Activated naive CD8-positive, alpha-beta T cell treated with anti-CD3 and anti-CD28 coated beads, Interleukin-2, amount 50 U/mL, for 24 hours (primary cell): ENCODE results near the gene SELL.
"Not testable (repeated sequence)": the region's sequence is repeated elsewhere in the genome, so short reads cannot be mapped to it uniquely, and the experiment has no call there.

Experiments used
- ATAC-seq: fragments of 150-1000 bp; cut with Tn5 transposase; one replicate; pipeline ENCODE4 v1.10.0; 2021
- DNase-seq: peaks from one replicate; pipeline ENCODE4 v3.0.0; 2021
- H3K27ac Mint-ChIP-seq: one replicate; pipeline ENCODE4 v1.8.0; 2021; ENCODE audit warnings: mild to moderate bottlenecking, mixed read lengths
- H3K27me3 Mint-ChIP-seq: one replicate; pipeline ENCODE4 v1.8.0; 2021; ENCODE audit warnings: mixed read lengths
- H3K36me3 Mint-ChIP-seq: one replicate; pipeline ENCODE4 v1.8.0; 2021; ENCODE audit warnings: low read depth, mixed read lengths
- H3K4me1 Mint-ChIP-seq: one replicate; pipeline ENCODE4 v1.8.0; 2021; ENCODE audit warnings: mixed read lengths
- H3K4me3 Mint-ChIP-seq: one replicate; pipeline ENCODE4 v1.8.0; 2021; ENCODE audit warnings: mild to moderate bottlenecking, moderate library complexity, mixed read lengths
- H3K9me3 Mint-ChIP-seq: one replicate; pipeline ENCODE4 v1.8.0; 2021; ENCODE audit warnings: mixed read lengths

SELL gene

GRCh38 chr1:169667699-169668596 lies 43.5 kb downstream of the SELL start:
- not testable (repeated sequence) for ATAC-seq, H3K27me3 Mint-ChIP-seq, DNase-seq
- Mint-ChIP-seq H3K36me3 (peaks cover 32% of the 10 kb centered on the region), H3K4me1 (peaks cover 67% of the 10 kb centered on the region), H3K27ac (peak overlapping the region; percentile 97), H3K4me3 (peak overlapping the region; percentile 76), H3K9me3 (peaks cover 11% of the 10 kb centered on the region)

- H3K9me3 Mint-ChIP-seq, DNase-seq, H3K27me3 Mint-ChIP-seq: not testable (repeated sequence)
- Mint-ChIP-seq H3K27ac (peak overlapping the region; percentile 97), H3K4me1 (peaks cover 69% of the 10 kb centered on the region), H3K36me3 (peaks cover 30% of the 10 kb centered on the region), H3K4me3 (peak overlapping the region; percentile 76)
- peak; percentile 80 for ATAC-seq
Observed at GRCh38 chr1:169667227-169667639, 44.2 kb downstream of the SELL start.

- Mint-ChIP-seq H3K4me1 (peaks cover 61% of the 10 kb centered on the region), H3K36me3 (peaks cover 14% of the 10 kb centered on the region), H3K4me3 (peak overlapping the region; percentile 74)
- DNase-seq, H3K27ac Mint-ChIP-seq, H3K9me3 Mint-ChIP-seq, H3K27me3 Mint-ChIP-seq, ATAC-seq: not testable (repeated sequence)
Observed at GRCh38 chr1:169662680-169663079, 48.7 kb downstream of the SELL start.

GRCh38 chr1:169661066-169661465 lies 50.4 kb downstream of the SELL start:
- not testable (repeated sequence) for H3K27ac Mint-ChIP-seq, ATAC-seq, H3K9me3 Mint-ChIP-seq, H3K27me3 Mint-ChIP-seq, H3K4me3 Mint-ChIP-seq, DNase-seq
- Mint-ChIP-seq H3K4me1 (peaks cover 55% of the 10 kb centered on the region), H3K36me3 (peaks cover 13% of the 10 kb centered on the region)

- not testable (repeated sequence) for ATAC-seq, DNase-seq, H3K27me3 Mint-ChIP-seq, H3K4me3 Mint-ChIP-seq, H3K9me3 Mint-ChIP-seq
- peaks cover 12% of the 10 kb centered on the region for H3K36me3 Mint-ChIP-seq
- H3K4me1 Mint-ChIP-seq, result peaks cover 60% of the 10 kb centered on the region
- peak overlapping the region; percentile 1 for H3K27ac Mint-ChIP-seq
Observed at GRCh38 chr1:169658777-169659176, 52.6 kb downstream of the SELL start.

- DNase-seq (no peak), ATAC-seq (no peak)
- peaks cover 49% of the 10 kb centered on the region for H3K4me1 Mint-ChIP-seq
- no peak overlapping the region for H3K27ac Mint-ChIP-seq
- H3K9me3 Mint-ChIP-seq, result peaks cover 10% of the 10 kb centered on the region
- H3K27me3 Mint-ChIP-seq, result no peaks in the 10 kb centered on the region
- H3K4me3 Mint-ChIP-seq, result no peak overlapping the region
- peaks cover 8% of the 10 kb centered on the region for H3K36me3 Mint-ChIP-seq
Observed at GRCh38 chr1:169653873-169654272, 57.5 kb downstream of the SELL start.

GRCh38 chr1:169651035-169651434 lies 60.4 kb downstream of the SELL start:
- Mint-ChIP-seq H3K4me1 (peaks cover 47% of the 10 kb centered on the region), H3K27me3 (no peaks in the 10 kb centered on the region), H3K27ac (no peak overlapping the region), H3K4me3 (no peak overlapping the region), H3K36me3 (peaks cover 7% of the 10 kb centered on the region), H3K9me3 (peaks cover 17% of the 10 kb centered on the region)
- no peak for ATAC-seq
- DNase-seq, result no peak

GRCh38 chr1:169650551-169650950 lies 60.9 kb downstream of the SELL start:
- no peak for DNase-seq
- H3K4me1 Mint-ChIP-seq, result peaks cover 43% of the 10 kb centered on the region

GRCh38 chr1:169648709-169649108 lies 62.7 kb downstream of the SELL start:
- Mint-ChIP-seq H3K9me3 (peaks cover 13% of the 10 kb centered on the region), H3K4me3 (peak overlapping the region; percentile 9), H3K27ac (peak overlapping the region; percentile 87), H3K4me1 (peaks cover 37% of the 10 kb centered on the region), H3K27me3 (no peaks in the 10 kb centered on the region), H3K36me3 (peaks cover 5% of the 10 kb centered on the region)
- DNase-seq (no peak), ATAC-seq (peak; percentile 55)

More at GRCh38 chr1:169650551-169650950, 60.9 kb downstream of the SELL start:
- Mint-ChIP-seq H3K4me3 (no peak overlapping the region), H3K27me3 (no peaks in the 10 kb centered on the region), H3K36me3 (peaks cover 7% of the 10 kb centered on the region), H3K27ac (no peak overlapping the region), H3K9me3 (peaks cover 17% of the 10 kb centered on the region)
- no peak for ATAC-seq

- Mint-ChIP-seq H3K4me1 (peaks cover 37% of the 10 kb centered on the region), H3K4me3 (peak overlapping the region; percentile 9), H3K27me3 (no peaks in the 10 kb centered on the region), H3K36me3 (peaks cover 5% of the 10 kb centered on the region), H3K27ac (peak overlapping the region; percentile 87), H3K9me3 (peaks cover 13% of the 10 kb centered on the region)
- ATAC-seq (peak; percentile 71), DNase-seq (no peak)
Observed at GRCh38 chr1:169648187-169648586, 63.2 kb downstream of the SELL start.

- H3K9me3 Mint-ChIP-seq, result peaks cover 13% of the 10 kb centered on the region
- peaks cover 37% of the 10 kb centered on the region for H3K4me1 Mint-ChIP-seq
- H3K36me3 Mint-ChIP-seq, result peaks cover 5% of the 10 kb centered on the region
- H3K27ac Mint-ChIP-seq, result peak overlapping the region; percentile 87
- DNase-seq (no peak), ATAC-seq (peak; percentile 40)
- H3K4me3 Mint-ChIP-seq, result no peak overlapping the region
- no peaks in the 10 kb centered on the region for H3K27me3 Mint-ChIP-seq
Observed at GRCh38 chr1:169647512-169647911, 63.9 kb downstream of the SELL start.

- Mint-ChIP-seq H3K4me3 (no peak overlapping the region), H3K36me3 (peaks cover 5% of the 10 kb centered on the region), H3K4me1 (peaks cover 38% of the 10 kb centered on the region), H3K27me3 (no peaks in the 10 kb centered on the region), H3K27ac (no peak overlapping the region), H3K9me3 (peaks cover 11% of the 10 kb centered on the region)
- ATAC-seq, result no peak
- DNase-seq, result no peak
Observed at GRCh38 chr1:169644297-169644696, 67.1 kb downstream of the SELL start.
